SK-N-MC (cell line): ENCODE results near the gene TBC1D30.

Experiments
- DNase-seq: peaks from one replicate; pipeline ENCODE4 v3.0.0-alpha.2; 2011; ENCODE audit warnings: low read depth, low spot score
- H3K27ac ChIP-seq: fragments of 200-600 bp; sonication (generic); 2 replicates; pipeline ENCODE4 v1.5.1; 2016; ENCODE audit warnings: mixed run types
- H3K36me3 ChIP-seq: fragments of 200-600 bp; sonication (generic); 2 replicates; pipeline ENCODE4 v1.6.1; 2017; ENCODE audit warnings: antibody characterized with exemption, low read length, mixed read lengths; ENCODE audit not compliant: insufficient read depth
- H3K4me3 ChIP-seq: fragments of 200-600 bp; sonication (generic); 2 replicates; pipeline ENCODE4 v1.5.1; 2016
- H3K9ac ChIP-seq: fragments of 200-600 bp; sonication (generic); 2 replicates; pipeline ENCODE4 v1.8.0; 2017; ENCODE audit warnings: mixed run types, mixed read lengths; ENCODE audit not compliant: insufficient read length
- H3K9me3 ChIP-seq: fragments of 200-600 bp; sonication (generic); 2 replicates; pipeline ENCODE4 v1.6.1; 2017; ENCODE audit warnings: low read depth, mild to moderate bottlenecking, antibody characterized with exemption, low read length, moderate library complexity, mixed read lengths
- EZH2 ChIP-seq: fragments of 200-600 bp; sonication (generic); IDR thresholded peaks from one replicate; pipeline ENCODE4 v1.6.1; 2017; ENCODE audit warnings: antibody characterized with exemption
- FOXP2 ChIP-seq: optimal IDR thresholded peaks from 2 replicates; pipeline ENCODE3; 2011; ENCODE audit warnings: mild to moderate bottlenecking, moderate library complexity; ENCODE audit not compliant: insufficient read depth; ENCODE audit errors: extremely low read length, control extremely low read depth
- POLR2AphosphoS5 ChIP-seq: IDR thresholded peaks from 2 replicates; pipeline ENCODE4 v1.6.1; 2012; ENCODE audit warnings: mild to moderate bottlenecking, low read depth, low read length, borderline replicate concordance

TBC1D30 gene

GRCh38 chr12:64782191-64782876, 42.1 kb upstream of the TBC1D30 start:
- Histone ChIP-seq H3K4me3 (peak overlapping the region; percentile 74), H3K36me3 (no peaks in the 10 kb centered on the region), H3K9ac (no peak overlapping the region), H3K9me3 (no peaks in the 10 kb centered on the region), H3K27ac (no peak overlapping the region)
- no peak for TF ChIP-seq POLR2AphosphoS5
- TF ChIP-seq FOXP2 = no peak
- TF ChIP-seq EZH2 = no peak
- DNase-seq = no peak

GRCh38 chr12:64785838-64786237, 38.6 kb upstream of the TBC1D30 start:
- Histone ChIP-seq H3K9me3 (no peaks in the 10 kb centered on the region), H3K36me3 (no peaks in the 10 kb centered on the region), H3K9ac (no peak overlapping the region), H3K4me3 (no peak overlapping the region), H3K27ac (no peak overlapping the region)
- TF ChIP-seq FOXP2 (no peak), EZH2 (no peak), POLR2AphosphoS5 (no peak)
- no peak for DNase-seq

DNA sequence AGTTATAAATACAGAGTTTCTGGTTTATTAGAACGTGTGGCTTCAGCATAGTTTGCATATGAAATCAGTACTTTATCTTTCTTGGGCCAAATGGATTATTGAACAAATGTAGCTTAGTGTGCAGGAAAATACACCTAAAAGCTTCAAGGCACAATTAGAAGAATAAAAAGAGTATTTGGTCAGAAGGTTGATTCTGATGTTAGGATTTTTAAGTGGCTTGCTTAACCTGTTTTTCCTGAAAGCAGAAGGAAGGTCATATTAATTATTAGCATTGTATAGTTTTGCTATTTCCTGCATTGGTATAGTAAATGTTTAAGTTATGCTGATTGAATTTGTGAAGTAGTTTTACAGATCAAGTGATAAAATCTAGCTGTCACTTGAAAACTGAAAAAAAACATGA, 34.3 kb upstream of the TBC1D30 start:
- DNase-seq = no peak
- no peaks in the 10 kb centered on the region for H3K36me3 ChIP-seq
- TF ChIP-seq POLR2AphosphoS5 (no peak), EZH2 (no peak), FOXP2 (no peak)
- no peaks in the 10 kb centered on the region for H3K9me3 ChIP-seq
- no peak overlapping the region for H3K27ac ChIP-seq
- no peak overlapping the region for H3K9ac ChIP-seq
- H3K4me3 ChIP-seq = no peak overlapping the region

- TF ChIP-seq EZH2 = no peak
- no peak for TF ChIP-seq POLR2AphosphoS5
- no peak for TF ChIP-seq FOXP2
- Histone ChIP-seq H3K9me3 (no peaks in the 10 kb centered on the region), H3K27ac (no peak overlapping the region), H3K4me3 (no peak overlapping the region), H3K36me3 (no peaks in the 10 kb centered on the region), H3K9ac (no peak overlapping the region)
- no peak for DNase-seq
Measured at GRCh38 chr12:64791036-64791435, 33.4 kb upstream of the TBC1D30 start.

- H3K4me3 ChIP-seq = no peak overlapping the region
- DNase-seq = no peak
- TF ChIP-seq FOXP2 = no peak
- TF ChIP-seq POLR2AphosphoS5 = no peak
- TF ChIP-seq EZH2 = no peak
- H3K36me3 ChIP-seq = no peaks in the 10 kb centered on the region
- no peak overlapping the region for H3K9ac ChIP-seq
- H3K9me3 ChIP-seq = no peaks in the 10 kb centered on the region
- no peak overlapping the region for H3K27ac ChIP-seq
Measured at GRCh38 chr12:64792128-64792527, 32.3 kb upstream of the TBC1D30 start.

DNA sequence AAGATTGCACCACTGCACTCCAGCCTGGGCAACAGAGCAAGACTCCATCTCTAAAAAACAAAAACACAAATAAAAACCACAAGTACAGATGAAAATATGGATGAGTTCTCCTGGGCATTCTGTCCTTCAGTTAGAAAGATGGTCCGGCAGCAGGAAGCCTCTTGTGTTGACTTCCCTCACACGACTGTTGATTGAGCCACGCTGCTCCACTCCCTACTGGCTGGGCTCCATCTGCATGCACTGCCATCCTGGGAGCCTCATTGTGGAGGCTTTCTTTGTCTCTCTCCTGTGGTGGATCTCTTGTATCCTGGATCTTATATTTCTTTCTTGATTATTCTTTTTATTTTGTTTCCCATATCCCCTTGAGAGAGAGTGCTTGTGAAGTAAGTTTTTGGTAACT, 30.8 kb upstream of the TBC1D30 start:
- TF ChIP-seq FOXP2 (no peak), EZH2 (no peak), POLR2AphosphoS5 (no peak)
- Histone ChIP-seq H3K27ac (no peak overlapping the region), H3K36me3 (no peaks in the 10 kb centered on the region)

GRCh38 chr12:64794305-64794704, 30.1 kb upstream of the TBC1D30 start:
- Histone ChIP-seq H3K4me3 (no peak overlapping the region), H3K9ac (no peak overlapping the region), H3K36me3 (no peaks in the 10 kb centered on the region), H3K9me3 (no peaks in the 10 kb centered on the region), H3K27ac (no peak overlapping the region)
- DNase-seq = no peak
- no peak for TF ChIP-seq EZH2
- TF ChIP-seq FOXP2 = no peak
- no peak for TF ChIP-seq POLR2AphosphoS5

More for the DNA sequence above, 30.8 kb upstream of the TBC1D30 start:
- no peak overlapping the region for H3K4me3 ChIP-seq
- no peaks in the 10 kb centered on the region for H3K9me3 ChIP-seq
- no peak for DNase-seq
- H3K9ac ChIP-seq = no peak overlapping the region

- H3K9ac ChIP-seq = peak overlapping the region; percentile 32
- no peaks in the 10 kb centered on the region for H3K9me3 ChIP-seq
- H3K4me3 ChIP-seq = no peak overlapping the region
- peak overlapping the region; percentile 31; the same call in 1 of the 2 replicates for H3K27ac ChIP-seq
- DNase-seq = peak; percentile 81
- no peak for TF ChIP-seq FOXP2
- no peak for TF ChIP-seq EZH2
- TF ChIP-seq POLR2AphosphoS5 = no peak
- H3K36me3 ChIP-seq = no peaks in the 10 kb centered on the region
Measured at GRCh38 chr12:64796205-64796845, 28.1 kb upstream of the TBC1D30 start.

DNA sequence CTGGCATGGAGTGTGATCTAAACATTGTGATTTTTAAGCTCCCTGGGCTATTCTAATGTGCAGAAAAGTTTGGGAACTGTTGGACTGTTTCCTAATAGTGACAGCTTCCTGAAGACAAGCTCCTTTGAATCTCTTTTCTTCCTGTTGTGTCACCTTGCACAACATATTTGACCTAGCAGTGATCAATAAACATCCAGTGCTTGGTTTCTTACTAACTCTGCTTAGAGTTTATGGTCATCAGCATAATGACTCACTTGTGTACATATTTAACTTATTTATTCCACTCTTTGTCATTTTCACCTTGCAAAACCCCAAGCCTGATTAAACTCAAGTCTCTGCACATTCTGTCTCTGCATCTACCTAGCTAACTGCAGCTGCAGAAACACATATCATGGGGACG, 27.3 kb upstream of the TBC1D30 start:
- no peak for DNase-seq
- no peak for TF ChIP-seq POLR2AphosphoS5
- TF ChIP-seq EZH2 = no peak
- TF ChIP-seq FOXP2 = no peak

More for the DNA sequence above, 27.3 kb upstream of the TBC1D30 start:
- Histone ChIP-seq H3K4me3 (no peak overlapping the region), H3K9ac (no peak overlapping the region), H3K27ac (no peak overlapping the region), H3K36me3 (no peaks in the 10 kb centered on the region), H3K9me3 (no peaks in the 10 kb centered on the region)
